ENCODE results near the gene TOB2. TPM values are rescaled to one million over a fixed set of nuclear protein-coding genes. Genes with fewer than 3 reads are reported as not detected.

The TOB2 gene
- total and polyA plus RNA-seq, 2 donors from 2014 or later: 20.8 to 54.3 TPM

DNA sequence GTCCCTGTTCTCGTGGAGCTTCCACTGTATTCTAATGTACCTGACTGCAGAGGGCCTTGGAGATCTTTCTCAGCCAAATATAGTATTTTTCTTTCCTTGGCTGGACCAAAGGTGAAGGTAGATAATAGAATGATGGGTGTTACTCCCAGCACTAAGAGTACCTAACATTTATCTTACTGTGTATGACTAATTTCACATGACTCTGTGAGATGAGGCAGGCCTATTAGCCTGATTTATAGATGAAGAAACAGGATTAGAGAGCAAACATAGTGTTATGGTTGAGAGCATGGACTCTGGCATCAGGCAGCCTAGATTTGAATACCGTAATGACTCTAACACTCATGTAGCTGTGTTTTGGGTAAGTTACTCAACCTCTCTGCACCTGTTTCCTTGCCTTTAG lies 25.0 kb upstream of the TOB2 start:
- Histone ChIP-seq H3K9ac (ENCODE audit: low read length in 3 of 3) (peak overlapping the region in 1 of 3 donors; percentile 6), H3K27ac (ENCODE audit: low read depth in 2 of 2, low read length in 2 of 2) (peak overlapping the region in 1 of 2 donors; percentile 45), H3K4me1 (ENCODE audit: control insufficient read depth in 2 of 3, insufficient read depth in 2 of 3, low read depth in 1 of 3, low read length in 3 of 3) (peaks cover 4 to 40% (median 25%) of the 10 kb centered on the region in 3 donors), H3K27me3 (ENCODE audit: control insufficient read depth, insufficient read depth, low read length) (no peaks in the 10 kb centered on the region), H3K4me3 (ENCODE audit: low read length in 3 of 3) (peak overlapping the region in 1 of 3 donors; percentile 35), H3K36me3 (ENCODE audit: control insufficient read depth in 2 of 3, insufficient read depth in 3 of 3, low read length in 3 of 3) (peaks cover 2 to 7% (median 7%) of the 10 kb centered on the region in 3 donors), H3K9me3 (ENCODE audit: control insufficient read depth in 2 of 3, insufficient read depth in 1 of 3, low read length in 3 of 3) (no peaks in the 10 kb centered on the region)
- intact Hi-C loops (cut with DNase I): no loop called here
- TF ChIP-seq, protein P1, sequence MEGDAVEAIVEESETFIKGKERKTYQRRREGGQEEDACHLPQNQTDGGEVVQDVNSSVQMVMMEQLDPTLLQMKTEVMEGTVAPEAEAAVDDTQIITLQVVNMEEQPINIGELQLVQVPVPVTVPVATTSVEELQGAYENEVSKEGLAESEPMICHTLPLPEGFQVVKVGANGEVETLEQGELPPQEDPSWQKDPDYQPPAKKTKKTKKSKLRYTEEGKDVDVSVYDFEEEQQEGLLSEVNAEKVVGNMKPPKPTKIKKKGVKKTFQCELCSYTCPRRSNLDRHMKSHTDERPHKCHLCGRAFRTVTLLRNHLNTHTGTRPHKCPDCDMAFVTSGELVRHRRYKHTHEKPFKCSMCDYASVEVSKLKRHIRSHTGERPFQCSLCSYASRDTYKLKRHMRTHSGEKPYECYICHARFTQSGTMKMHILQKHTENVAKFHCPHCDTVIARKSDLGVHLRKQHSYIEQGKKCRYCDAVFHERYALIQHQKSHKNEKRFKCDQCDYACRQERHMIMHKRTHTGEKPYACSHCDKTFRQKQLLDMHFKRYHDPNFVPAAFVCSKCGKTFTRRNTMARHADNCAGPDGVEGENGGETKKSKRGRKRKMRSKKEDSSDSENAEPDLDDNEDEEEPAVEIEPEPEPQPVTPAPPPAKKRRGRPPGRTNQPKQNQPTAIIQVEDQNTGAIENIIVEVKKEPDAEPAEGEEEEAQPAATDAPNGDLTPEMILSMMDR (IDR thresholded peaks at IDR 0.05; ENCODE audit: borderline replicate concordance, extremely low read depth, insufficient read depth): no peak
- FAIRE-seq (no peak), DNase-seq (no peak)

DNA sequence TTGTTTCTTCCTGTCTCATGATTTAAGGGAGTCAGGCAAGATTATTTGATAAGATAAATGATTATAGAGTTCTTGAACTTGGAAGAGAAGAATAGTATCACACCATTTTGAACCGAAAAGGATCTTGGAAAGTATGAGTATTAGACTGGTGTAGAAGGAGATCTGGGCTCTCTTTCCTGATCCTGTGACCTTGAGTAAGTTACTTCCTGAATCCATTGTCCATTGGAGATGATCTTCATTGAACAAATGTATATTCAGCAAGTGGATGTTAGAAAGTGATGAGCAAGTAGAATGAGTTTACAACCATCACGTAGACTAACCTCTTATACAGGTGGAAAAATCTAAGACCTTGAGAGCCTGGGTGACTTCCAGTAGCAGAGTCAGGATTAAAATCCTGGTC lies 24.3 kb upstream of the TOB2 start:
- peak overlapping the region in 2 of 3 donors; percentile 7 to 35 for H3K4me3 ChIP-seq (ENCODE audit: low read length in 3 of 3)
- H3K27ac ChIP-seq (ENCODE audit: low read depth in 2 of 2, low read length in 2 of 2): peak overlapping the region in 1 of 2 donors; percentile 45
- intact Hi-C loops (cut with DNase I): no loop called here
- peaks cover 6 to 14% (median 13%) of the 10 kb centered on the region in 3 donors for H3K36me3 ChIP-seq (ENCODE audit: control insufficient read depth in 2 of 3, insufficient read depth in 3 of 3, low read length in 3 of 3)
- TF ChIP-seq, protein P1 (IDR thresholded peaks at IDR 0.05; ENCODE audit: borderline replicate concordance, extremely low read depth, insufficient read depth): no peak
- no peaks in the 10 kb centered on the region for H3K9me3 ChIP-seq (ENCODE audit: control insufficient read depth in 2 of 3, insufficient read depth in 1 of 3, low read length in 3 of 3)
- H3K27me3 ChIP-seq (ENCODE audit: control insufficient read depth, insufficient read depth, low read length): no peaks in the 10 kb centered on the region
- peak overlapping the region in 1 of 3 donors; percentile 6 for H3K9ac ChIP-seq (ENCODE audit: low read length in 3 of 3)
- peaks cover 4 to 40% (median 26%) of the 10 kb centered on the region in 3 donors for H3K4me1 ChIP-seq (ENCODE audit: control insufficient read depth in 2 of 3, insufficient read depth in 2 of 3, low read depth in 1 of 3, low read length in 3 of 3)
- FAIRE-seq (no peak), DNase-seq (no peak)

DNA sequence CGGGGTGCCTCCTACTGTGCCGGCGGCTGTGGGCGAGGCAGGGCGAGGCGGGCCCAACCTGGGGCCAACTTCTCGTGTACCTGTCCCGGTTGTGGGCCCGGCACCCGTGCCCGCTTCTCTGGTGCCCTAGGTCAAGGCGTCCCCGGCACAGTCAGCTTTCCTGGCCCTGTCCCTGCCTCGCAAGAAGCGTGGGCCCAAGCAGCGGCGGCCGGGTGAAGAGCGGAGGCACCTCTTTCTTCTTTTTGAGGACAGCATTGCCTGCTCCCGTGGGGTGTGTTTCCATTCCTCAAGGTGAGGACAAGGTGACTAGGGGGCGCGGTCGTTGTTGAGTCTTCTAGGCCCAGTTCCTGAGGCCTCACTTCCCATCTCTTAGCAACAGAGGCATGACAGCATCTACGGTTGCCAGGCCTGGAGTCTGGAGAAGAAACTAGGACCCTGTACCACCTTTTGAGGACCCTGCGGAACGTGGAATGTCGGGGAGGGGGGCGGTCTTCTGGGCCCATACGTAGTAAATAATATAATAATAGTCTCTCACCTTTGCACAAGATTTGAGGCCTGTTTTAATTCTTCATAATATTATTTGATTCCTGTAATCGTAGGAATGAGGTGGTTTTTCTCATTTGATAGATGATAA lies 22.7 kb upstream of the TOB2 start:
- TF ChIP-seq, protein P1 (IDR thresholded peaks at IDR 0.05; ENCODE audit: borderline replicate concordance, extremely low read depth, insufficient read depth): no peak
- H3K36me3 ChIP-seq (ENCODE audit: control insufficient read depth in 2 of 3, insufficient read depth in 3 of 3, low read length in 3 of 3): peaks cover 14 to 27% (median 19%) of the 10 kb centered on the region in 3 donors
- H3K4me3 ChIP-seq (ENCODE audit: low read length in 3 of 3): peak overlapping the region; percentile 93 to 97 (median 94)
- peak overlapping the region; percentile 98 to 99 for H3K27ac ChIP-seq (ENCODE audit: low read depth in 2 of 2, low read length in 2 of 2)
- FAIRE-seq (no peak), DNase-seq (peak in 2 of 5 donors; percentile 33 to 53)
- H3K9ac ChIP-seq (ENCODE audit: low read length in 3 of 3): peak overlapping the region; percentile 38 to 96 (median 96)
- H3K27me3 ChIP-seq (ENCODE audit: control insufficient read depth, insufficient read depth, low read length): no peaks in the 10 kb centered on the region
- intact Hi-C loops (cut with DNase I): no loop called here
- peaks cover 4 to 37% (median 24%) of the 10 kb centered on the region in 3 donors for H3K4me1 ChIP-seq (ENCODE audit: control insufficient read depth in 2 of 3, insufficient read depth in 2 of 3, low read depth in 1 of 3, low read length in 3 of 3)
- no peaks in the 10 kb centered on the region for H3K9me3 ChIP-seq (ENCODE audit: control insufficient read depth in 2 of 3, insufficient read depth in 1 of 3, low read length in 3 of 3)

Measured in kidney (tissue), 14 donors.